ENCODE data around the gene GRHL3. TPM values are rescaled to one million over a fixed set of nuclear protein-coding genes. Genes with fewer than 3 reads are reported as not detected.

The GRHL3 gene
- total RNA-seq, 1 donor from 2014 or later = 17.1 TPM

GRCh38 chr1:24278726-24279125 lies 40.4 kb upstream of the GRHL3 start:
- Mint-ChIP-seq H3K4me3 (no peak overlapping the region), H3K4me1 (peaks cover 2% of the 10 kb centered on the region), H3K27ac (no peak overlapping the region), H3K36me3 (peaks cover 2% of the 10 kb centered on the region), H3K27me3 (ENCODE audit: low read depth) (no peaks in the 10 kb centered on the region), H3K9me3 (peaks cover 7% of the 10 kb centered on the region)
- TF ChIP-seq CTCF (IDR thresholded peaks at IDR 0.05; ENCODE audit: unreplicated experiment) = no peak
- no peak for DNase-seq (ENCODE audit: low spot score in 2 of 2, unreplicated experiment in 2 of 2)

- no peak for DNase-seq (ENCODE audit: low spot score in 2 of 2, unreplicated experiment in 2 of 2)
- Mint-ChIP-seq H3K4me3 (no peak overlapping the region), H3K36me3 (peaks cover 2% of the 10 kb centered on the region), H3K4me1 (peaks cover 9% of the 10 kb centered on the region), H3K9me3 (peaks cover 4% of the 10 kb centered on the region), H3K27me3 (ENCODE audit: low read depth) (no peaks in the 10 kb centered on the region), H3K27ac (no peak overlapping the region)
- no peak for TF ChIP-seq CTCF (IDR thresholded peaks at IDR 0.05; ENCODE audit: unreplicated experiment)
These were observed 39.4 kb upstream of the GRHL3 start for GRCh38 chr1:24279590-24280232.

GRCh38 chr1:24281591-24281990 lies 37.6 kb upstream of the GRHL3 start:
- Mint-ChIP-seq H3K36me3 (peaks cover 2% of the 10 kb centered on the region), H3K27me3 (ENCODE audit: low read depth) (no peaks in the 10 kb centered on the region), H3K27ac (no peak overlapping the region), H3K4me1 (peaks cover 9% of the 10 kb centered on the region), H3K4me3 (no peak overlapping the region), H3K9me3 (peaks cover 4% of the 10 kb centered on the region)
- DNase-seq (ENCODE audit: low spot score in 2 of 2, unreplicated experiment in 2 of 2) = no peak
- TF ChIP-seq CTCF (IDR thresholded peaks at IDR 0.05; ENCODE audit: unreplicated experiment) = no peak

- DNase-seq (ENCODE audit: low spot score in 2 of 2, unreplicated experiment in 2 of 2) = no peak
- Mint-ChIP-seq H3K27ac (no peak overlapping the region), H3K36me3 (peaks cover 2% of the 10 kb centered on the region), H3K4me1 (peaks cover 9% of the 10 kb centered on the region), H3K9me3 (peaks cover 4% of the 10 kb centered on the region), H3K4me3 (no peak overlapping the region), H3K27me3 (ENCODE audit: low read depth) (no peaks in the 10 kb centered on the region)
- TF ChIP-seq CTCF (IDR thresholded peaks at IDR 0.05; ENCODE audit: unreplicated experiment) = no peak
These were observed 36.7 kb upstream of the GRHL3 start for GRCh38 chr1:24282491-24282890.

- peaks cover 2% of the 10 kb centered on the region for H3K36me3 Mint-ChIP-seq
- H3K4me3 Mint-ChIP-seq = no peak overlapping the region
- H3K4me1 Mint-ChIP-seq = peaks cover 9% of the 10 kb centered on the region
- H3K9me3 Mint-ChIP-seq = peaks cover 4% of the 10 kb centered on the region
- TF ChIP-seq CTCF (IDR thresholded peaks at IDR 0.05; ENCODE audit: unreplicated experiment) = no peak
- no peak for DNase-seq (ENCODE audit: low spot score in 2 of 2, unreplicated experiment in 2 of 2)
- no peaks in the 10 kb centered on the region for H3K27me3 Mint-ChIP-seq (ENCODE audit: low read depth)
- H3K27ac Mint-ChIP-seq = peak overlapping the region; percentile 30
These were observed 35.6 kb upstream of the GRHL3 start for GRCh38 chr1:24283326-24284155.
